NT2/D1 (cell line): ENCODE data around the gene NEURL4.

Experiments used
- SUZ12 ChIP-seq: IDR thresholded peaks from 2 replicates; pipeline ENCODE4 v1.6.1; 2011; ENCODE audit not compliant: insufficient read length, insufficient read depth; ENCODE audit errors: extremely low read depth
- ZNF274 ChIP-seq: IDR thresholded peaks from 2 replicates; pipeline ENCODE4 v1.6.1; 2011; ENCODE audit warnings: mild to moderate bottlenecking, low read depth, low read length

DNA sequence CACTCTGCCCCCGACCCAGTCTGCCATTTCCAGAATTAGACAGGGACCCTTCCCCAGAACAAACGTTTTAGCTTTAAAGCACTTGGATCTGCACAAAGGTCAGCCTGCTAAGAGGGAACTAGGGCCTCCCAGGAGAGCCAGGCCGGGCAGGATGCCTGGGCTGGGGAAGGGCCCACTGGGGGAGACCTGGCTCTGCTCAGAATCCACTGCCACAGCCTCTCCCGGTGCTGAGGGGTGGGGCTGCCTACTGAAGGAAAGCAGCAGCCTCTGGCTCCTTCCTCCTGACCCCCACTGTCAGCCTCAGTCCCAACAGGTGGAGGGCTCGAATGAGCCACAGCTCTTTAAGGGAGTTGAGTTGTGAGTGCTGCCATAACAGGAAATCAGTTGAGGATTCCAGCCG is 36.4 kb downstream of the NEURL4 start:
- TF ChIP-seq ZNF274 (no peak), SUZ12 (no peak)
